Transverse colon (tissue), 4 donors: Measurements from ENCODE around the gene IL3RA.

Experiments used
- CTCF ChIP-seq, 5 experiments: fragments of 200-600 bp in 3 of 5; fragments of 450-650 bp in 2 of 5; sonication (generic) in 3 of 5; IDR thresholded peaks; 1 replicate in 2 of 5; 2 replicates in 3 of 5; pipeline ENCODE4 v1.5.1; 2016 to 2017; ENCODE audit warnings: antibody characterized with exemption in 5 of 5, inconsistent platforms in 3 of 5, mild to moderate bottlenecking in 2 of 5, moderate library complexity in 1 of 5
- POLR2A ChIP-seq: fragments of 450-650 bp; IDR thresholded peaks from one replicate; pipeline ENCODE4 v1.6.1; 2016; ENCODE audit warnings: antibody characterized with exemption, mild to moderate bottlenecking, moderate library complexity
- POLR2AphosphoS5 ChIP-seq, 3 donors: sonication (generic); formaldehyde crosslinking; IDR thresholded peaks; one replicate each; pipeline ENCODE4 v1.6.1; 2016; ENCODE audit warnings: antibody characterized with exemption in 3 of 3

- TF ChIP-seq CTCF (IDR thresholded peaks at IDR 0.05) (no peak), POLR2A (no peak), POLR2AphosphoS5 (IDR thresholded peaks at IDR 0.05) (no peak)
These were observed 88.8 kb downstream of the IL3RA start for GRCh38 chrX:1425381-1425780.
